OCI-LY1 (cell line): ENCODE measurements around the gene MRTFA.

Source experiments
- EZH2 ChIP-seq: fragments of 200-600 bp; sonication (generic), shearing (Covaris generic); IDR thresholded peaks from 2 replicates; pipeline ENCODE4 v1.8.0; 2017; ENCODE audit warnings: borderline replicate concordance, mixed run types, mild to moderate bottlenecking, antibody characterized with exemption, low read length, moderate library complexity, mixed read lengths
- TF ChIP-seq, protein P1 (sequence below): fragments of 200-600 bp; sonication (generic), shearing (Covaris generic); IDR thresholded peaks from 2 replicates; pipeline ENCODE4 v1.5.1; 2017; ENCODE audit warnings: mild to moderate bottlenecking, antibody characterized with exemption, low read length, moderate library complexity, mixed read lengths

- TF ChIP-seq, protein P1, sequence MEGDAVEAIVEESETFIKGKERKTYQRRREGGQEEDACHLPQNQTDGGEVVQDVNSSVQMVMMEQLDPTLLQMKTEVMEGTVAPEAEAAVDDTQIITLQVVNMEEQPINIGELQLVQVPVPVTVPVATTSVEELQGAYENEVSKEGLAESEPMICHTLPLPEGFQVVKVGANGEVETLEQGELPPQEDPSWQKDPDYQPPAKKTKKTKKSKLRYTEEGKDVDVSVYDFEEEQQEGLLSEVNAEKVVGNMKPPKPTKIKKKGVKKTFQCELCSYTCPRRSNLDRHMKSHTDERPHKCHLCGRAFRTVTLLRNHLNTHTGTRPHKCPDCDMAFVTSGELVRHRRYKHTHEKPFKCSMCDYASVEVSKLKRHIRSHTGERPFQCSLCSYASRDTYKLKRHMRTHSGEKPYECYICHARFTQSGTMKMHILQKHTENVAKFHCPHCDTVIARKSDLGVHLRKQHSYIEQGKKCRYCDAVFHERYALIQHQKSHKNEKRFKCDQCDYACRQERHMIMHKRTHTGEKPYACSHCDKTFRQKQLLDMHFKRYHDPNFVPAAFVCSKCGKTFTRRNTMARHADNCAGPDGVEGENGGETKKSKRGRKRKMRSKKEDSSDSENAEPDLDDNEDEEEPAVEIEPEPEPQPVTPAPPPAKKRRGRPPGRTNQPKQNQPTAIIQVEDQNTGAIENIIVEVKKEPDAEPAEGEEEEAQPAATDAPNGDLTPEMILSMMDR: no peak
- no peak for TF ChIP-seq EZH2
Measured at GRCh38 chr22:40674274-40674673, 37.8 kb upstream of the MRTFA start.
